HepG2 (cell line): Measurements from ENCODE around the gene ZNF628. TPM values are rescaled to one million over a fixed set of nuclear protein-coding genes. Genes with fewer than 3 reads are reported as not detected.

Source experiments
- MEIS2 ChIP-seq: sonication (generic); formaldehyde crosslinking; IDR thresholded peaks from 2 replicates; pipeline ENCODE4 v1.9.0; 2021; ENCODE audit warnings: mild to moderate bottlenecking, missing genetic modification reagents
- NR2C2 ChIP-seq: sonication (generic); formaldehyde crosslinking; IDR thresholded peaks from 2 replicates; pipeline ENCODE4 v1.4.0; 2020; ENCODE audit warnings: missing genetic modification reagents, mild to moderate bottlenecking, moderate library complexity, borderline replicate concordance
- polyA plus RNA-seq, 8 experiments: library from polyadenylated mRNA; depleted of rRNA in 3 of 8; stranded (reverse) in 7 of 8; unstranded in 1 of 8; fragments of >200 nt; fragmentation: Illumina TruSeq in 4 of 8; extraction: Trizol in 4 of 8; gene quantifications; 2 replicates each; pipeline versions ENCODE4 v1.2.1 to v1.2.3, GENCODE V29; 2011 to 2016; ENCODE audit warnings: low read depth in 4 of 8, missing spikeins in 1 of 8, mixed read lengths in 1 of 8; ENCODE audit not compliant: insufficient read depth in 1 of 8
- total RNA-seq, 5 experiments: library from RNA; depleted of rRNA; stranded (reverse); fragments of >200 nt; fragmentation: Illumina TruSeq; extraction: Trizol; gene quantifications; 2 replicates each; pipeline ENCODE4 v1.2.3, GENCODE V29; 2016; ENCODE audit warnings: low read depth in 1 of 5
- TF ChIP-seq, protein P1 (sequence below), 2 experiments: fragments of 450-650 bp in 1 of 2; sonication (generic) in 1 of 2; formaldehyde crosslinking in 1 of 2; IDR thresholded peaks; 2 replicates each; pipeline versions ENCODE4 v1.6.1 to v1.8.0; 2016 to 2022; ENCODE audit warnings: antibody characterized with exemption in 1 of 2, mild to moderate bottlenecking in 1 of 2, missing genetic modification reagents in 1 of 2
- TF ChIP-seq, protein P2 (sequence below): sonication (generic); formaldehyde crosslinking; IDR thresholded peaks from 2 replicates; pipeline ENCODE4 v1.9.0; 2021; ENCODE audit warnings: mild to moderate bottlenecking, missing genetic modification reagents
- TF ChIP-seq, protein P3 (sequence below): sonication (generic); formaldehyde crosslinking; IDR thresholded peaks from 2 replicates; pipeline ENCODE4 v1.8.0; 2022; ENCODE audit warnings: missing genetic modification reagents, low read depth, mild to moderate bottlenecking, borderline replicate concordance
- TF ChIP-seq, protein P4 (sequence below): sonication (generic); formaldehyde crosslinking; IDR thresholded peaks from 2 replicates; pipeline ENCODE4 v1.4.0; 2020; ENCODE audit warnings: missing genetic modification reagents, borderline replicate concordance

Gene ZNF628
- total and polyA plus RNA-seq, 2 of the 13 experiments (the other 11 are each of a cell fraction or from before 2014, with no cell fraction given) = 0.54 to 1.2 TPM

DNA sequence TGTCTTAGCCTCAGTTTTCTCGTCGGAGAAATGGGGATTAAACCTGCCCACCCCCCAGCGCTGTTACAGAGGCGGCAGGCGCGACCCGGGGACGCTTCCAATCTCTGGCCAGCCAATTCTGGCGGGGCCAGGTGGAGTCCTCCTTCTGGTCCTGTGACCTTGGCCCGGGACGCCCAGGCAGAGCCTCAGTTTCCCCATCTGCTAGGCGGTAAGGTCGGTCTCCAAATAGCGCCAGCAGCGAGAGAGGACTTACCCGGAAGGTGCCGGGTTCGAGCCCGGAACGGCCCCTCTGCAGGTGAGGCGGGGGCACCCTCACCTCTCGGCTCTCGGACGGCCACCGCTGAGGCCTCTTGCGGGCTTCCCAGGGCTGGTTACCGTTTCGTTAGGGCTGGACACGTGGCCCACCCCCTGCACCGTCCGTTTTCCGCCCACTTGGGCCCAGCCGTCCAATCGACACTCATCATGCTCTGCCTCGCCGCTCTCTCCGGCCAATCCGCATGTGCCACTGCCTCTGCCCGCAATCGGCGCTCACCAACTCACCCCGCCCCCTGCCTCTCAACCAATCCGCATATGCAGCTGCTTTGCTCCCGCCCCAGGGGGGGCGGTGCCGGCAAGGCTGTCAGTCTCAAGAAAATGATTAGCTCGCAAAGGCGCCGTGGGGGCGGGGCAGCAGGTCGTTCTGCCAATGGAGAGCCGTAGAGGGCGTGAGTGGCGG is 15.0 kb upstream of the ZNF628 start, which contains the start of gene ISOC2 (continued):
- TF ChIP-seq, protein P1, sequence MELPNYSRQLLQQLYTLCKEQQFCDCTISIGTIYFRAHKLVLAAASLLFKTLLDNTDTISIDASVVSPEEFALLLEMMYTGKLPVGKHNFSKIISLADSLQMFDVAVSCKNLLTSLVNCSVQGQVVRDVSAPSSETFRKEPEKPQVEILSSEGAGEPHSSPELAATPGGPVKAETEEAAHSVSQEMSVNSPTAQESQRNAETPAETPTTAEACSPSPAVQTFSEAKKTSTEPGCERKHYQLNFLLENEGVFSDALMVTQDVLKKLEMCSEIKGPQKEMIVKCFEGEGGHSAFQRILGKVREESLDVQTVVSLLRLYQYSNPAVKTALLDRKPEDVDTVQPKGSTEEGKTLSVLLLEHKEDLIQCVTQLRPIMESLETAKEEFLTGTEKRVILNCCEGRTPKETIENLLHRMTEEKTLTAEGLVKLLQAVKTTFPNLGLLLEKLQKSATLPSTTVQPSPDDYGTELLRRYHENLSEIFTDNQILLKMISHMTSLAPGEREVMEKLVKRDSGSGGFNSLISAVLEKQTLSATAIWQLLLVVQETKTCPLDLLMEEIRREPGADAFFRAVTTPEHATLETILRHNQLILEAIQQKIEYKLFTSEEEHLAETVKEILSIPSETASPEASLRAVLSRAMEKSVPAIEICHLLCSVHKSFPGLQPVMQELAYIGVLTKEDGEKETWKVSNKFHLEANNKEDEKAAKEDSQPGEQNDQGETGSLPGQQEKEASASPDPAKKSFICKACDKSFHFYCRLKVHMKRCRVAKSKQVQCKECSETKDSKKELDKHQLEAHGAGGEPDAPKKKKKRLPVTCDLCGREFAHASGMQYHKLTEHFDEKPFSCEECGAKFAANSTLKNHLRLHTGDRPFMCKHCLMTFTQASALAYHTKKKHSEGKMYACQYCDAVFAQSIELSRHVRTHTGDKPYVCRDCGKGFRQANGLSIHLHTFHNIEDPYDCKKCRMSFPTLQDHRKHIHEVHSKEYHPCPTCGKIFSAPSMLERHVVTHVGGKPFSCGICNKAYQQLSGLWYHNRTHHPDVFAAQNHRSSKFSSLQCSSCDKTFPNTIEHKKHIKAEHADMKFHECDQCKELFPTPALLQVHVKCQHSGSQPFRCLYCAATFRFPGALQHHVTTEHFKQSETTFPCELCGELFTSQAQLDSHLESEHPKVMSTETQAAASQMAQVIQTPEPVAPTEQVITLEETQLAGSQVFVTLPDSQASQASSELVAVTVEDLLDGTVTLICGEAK (IDR thresholded peaks at IDR 0.05) = no peak
- TF ChIP-seq, protein P1 (CRISPR knock-in tag; IDR thresholded peaks at IDR 0.05) = no peak; the same call in 1 of the 2 replicates
- TF ChIP-seq, protein P2, sequence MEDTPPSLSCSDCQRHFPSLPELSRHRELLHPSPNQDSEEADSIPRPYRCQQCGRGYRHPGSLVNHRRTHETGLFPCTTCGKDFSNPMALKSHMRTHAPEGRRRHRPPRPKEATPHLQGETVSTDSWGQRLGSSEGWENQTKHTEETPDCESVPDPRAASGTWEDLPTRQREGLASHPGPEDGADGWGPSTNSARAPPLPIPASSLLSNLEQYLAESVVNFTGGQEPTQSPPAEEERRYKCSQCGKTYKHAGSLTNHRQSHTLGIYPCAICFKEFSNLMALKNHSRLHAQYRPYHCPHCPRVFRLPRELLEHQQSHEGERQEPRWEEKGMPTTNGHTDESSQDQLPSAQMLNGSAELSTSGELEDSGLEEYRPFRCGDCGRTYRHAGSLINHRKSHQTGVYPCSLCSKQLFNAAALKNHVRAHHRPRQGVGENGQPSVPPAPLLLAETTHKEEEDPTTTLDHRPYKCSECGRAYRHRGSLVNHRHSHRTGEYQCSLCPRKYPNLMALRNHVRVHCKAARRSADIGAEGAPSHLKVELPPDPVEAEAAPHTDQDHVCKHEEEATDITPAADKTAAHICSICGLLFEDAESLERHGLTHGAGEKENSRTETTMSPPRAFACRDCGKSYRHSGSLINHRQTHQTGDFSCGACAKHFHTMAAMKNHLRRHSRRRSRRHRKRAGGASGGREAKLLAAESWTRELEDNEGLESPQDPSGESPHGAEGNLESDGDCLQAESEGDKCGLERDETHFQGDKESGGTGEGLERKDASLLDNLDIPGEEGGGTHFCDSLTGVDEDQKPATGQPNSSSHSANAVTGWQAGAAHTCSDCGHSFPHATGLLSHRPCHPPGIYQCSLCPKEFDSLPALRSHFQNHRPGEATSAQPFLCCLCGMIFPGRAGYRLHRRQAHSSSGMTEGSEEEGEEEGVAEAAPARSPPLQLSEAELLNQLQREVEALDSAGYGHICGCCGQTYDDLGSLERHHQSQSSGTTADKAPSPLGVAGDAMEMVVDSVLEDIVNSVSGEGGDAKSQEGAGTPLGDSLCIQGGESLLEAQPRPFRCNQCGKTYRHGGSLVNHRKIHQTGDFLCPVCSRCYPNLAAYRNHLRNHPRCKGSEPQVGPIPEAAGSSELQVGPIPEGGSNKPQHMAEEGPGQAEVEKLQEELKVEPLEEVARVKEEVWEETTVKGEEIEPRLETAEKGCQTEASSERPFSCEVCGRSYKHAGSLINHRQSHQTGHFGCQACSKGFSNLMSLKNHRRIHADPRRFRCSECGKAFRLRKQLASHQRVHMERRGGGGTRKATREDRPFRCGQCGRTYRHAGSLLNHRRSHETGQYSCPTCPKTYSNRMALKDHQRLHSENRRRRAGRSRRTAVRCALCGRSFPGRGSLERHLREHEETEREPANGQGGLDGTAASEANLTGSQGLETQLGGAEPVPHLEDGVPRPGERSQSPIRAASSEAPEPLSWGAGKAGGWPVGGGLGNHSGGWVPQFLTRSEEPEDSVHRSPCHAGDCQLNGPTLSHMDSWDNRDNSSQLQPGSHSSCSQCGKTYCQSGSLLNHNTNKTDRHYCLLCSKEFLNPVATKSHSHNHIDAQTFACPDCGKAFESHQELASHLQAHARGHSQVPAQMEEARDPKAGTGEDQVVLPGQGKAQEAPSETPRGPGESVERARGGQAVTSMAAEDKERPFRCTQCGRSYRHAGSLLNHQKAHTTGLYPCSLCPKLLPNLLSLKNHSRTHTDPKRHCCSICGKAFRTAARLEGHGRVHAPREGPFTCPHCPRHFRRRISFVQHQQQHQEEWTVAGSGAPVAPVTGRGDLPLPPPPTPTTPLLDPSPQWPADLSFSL (CRISPR knock-in tag) = no peak
- peak; percentile 10; the same call in 1 of the 2 replicates for TF ChIP-seq MEIS2 (CRISPR knock-in tag)
- TF ChIP-seq, protein P3, sequence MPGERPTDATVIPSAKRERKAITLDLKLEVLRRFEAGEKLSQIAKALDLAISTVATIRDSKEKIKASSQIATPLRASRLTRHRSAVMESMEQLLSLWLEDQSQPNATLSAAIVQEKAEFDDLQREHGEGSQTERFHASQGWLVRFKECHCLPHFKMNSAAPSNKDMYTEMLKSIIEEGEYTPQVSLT (CRISPR knock-in tag) = no peak
- TF ChIP-seq, protein P4, sequence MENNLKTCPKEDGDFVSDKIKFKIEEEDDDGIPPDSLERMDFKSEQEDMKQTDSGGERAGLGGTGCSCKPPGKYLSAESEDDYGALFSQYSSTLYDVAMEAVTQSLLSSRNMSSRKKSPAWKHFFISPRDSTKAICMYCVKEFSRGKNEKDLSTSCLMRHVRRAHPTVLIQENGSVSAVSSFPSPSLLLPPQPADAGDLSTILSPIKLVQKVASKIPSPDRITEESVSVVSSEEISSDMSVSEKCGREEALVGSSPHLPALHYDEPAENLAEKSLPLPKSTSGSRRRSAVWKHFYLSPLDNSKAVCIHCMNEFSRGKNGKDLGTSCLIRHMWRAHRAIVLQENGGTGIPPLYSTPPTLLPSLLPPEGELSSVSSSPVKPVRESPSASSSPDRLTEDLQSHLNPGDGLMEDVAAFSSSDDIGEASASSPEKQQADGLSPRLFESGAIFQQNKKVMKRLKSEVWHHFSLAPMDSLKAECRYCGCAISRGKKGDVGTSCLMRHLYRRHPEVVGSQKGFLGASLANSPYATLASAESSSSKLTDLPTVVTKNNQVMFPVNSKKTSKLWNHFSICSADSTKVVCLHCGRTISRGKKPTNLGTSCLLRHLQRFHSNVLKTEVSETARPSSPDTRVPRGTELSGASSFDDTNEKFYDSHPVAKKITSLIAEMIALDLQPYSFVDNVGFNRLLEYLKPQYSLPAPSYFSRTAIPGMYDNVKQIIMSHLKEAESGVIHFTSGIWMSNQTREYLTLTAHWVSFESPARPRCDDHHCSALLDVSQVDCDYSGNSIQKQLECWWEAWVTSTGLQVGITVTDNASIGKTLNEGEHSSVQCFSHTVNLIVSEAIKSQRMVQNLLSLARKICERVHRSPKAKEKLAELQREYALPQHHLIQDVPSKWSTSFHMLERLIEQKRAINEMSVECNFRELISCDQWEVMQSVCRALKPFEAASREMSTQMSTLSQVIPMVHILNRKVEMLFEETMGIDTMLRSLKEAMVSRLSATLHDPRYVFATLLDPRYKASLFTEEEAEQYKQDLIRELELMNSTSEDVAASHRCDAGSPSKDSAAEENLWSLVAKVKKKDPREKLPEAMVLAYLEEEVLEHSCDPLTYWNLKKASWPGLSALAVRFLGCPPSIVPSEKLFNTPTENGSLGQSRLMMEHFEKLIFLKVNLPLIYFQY (CRISPR knock-in tag) = peak; percentile 61; the same call in 1 of the 2 replicates
- peak; percentile 40; the same call in 1 of the 2 replicates for TF ChIP-seq NR2C2 (CRISPR knock-in tag)
